Loucy (cell line): ENCODE measurements around the gene ARHGAP15.

Experiments
- H2AFZ ChIP-seq: fragments of 200-600 bp; sonication (generic); 2 replicates; pipeline ENCODE4 v1.6.0; 2016; ENCODE audit warnings: antibody characterized with exemption, mild to moderate bottlenecking, low read length, moderate library complexity
- H3F3A ChIP-seq: fragments of 200-600 bp; 2 replicates; pipeline ENCODE4 v1.6.0; 2016; ENCODE audit warnings: antibody characterized with exemption, low read depth, mild to moderate bottlenecking
- H3K27me3 ChIP-seq: fragments of 200-600 bp; sonication (generic); 2 replicates; pipeline ENCODE4 v1.6.1; 2014; ENCODE audit warnings: low read length, mild to moderate bottlenecking; ENCODE audit not compliant: insufficient read depth, poor library complexity, severe bottlenecking
- H3K36me3 ChIP-seq: fragments of 200-600 bp; sonication (generic); 2 replicates; pipeline ENCODE4 v1.6.1; 2016; ENCODE audit warnings: low read length; ENCODE audit not compliant: insufficient read depth
- H3K4me1 ChIP-seq: fragments of 200-600 bp; sonication (generic); 2 replicates; pipeline ENCODE4 v1.5.1; 2014; ENCODE audit warnings: low read length, mild to moderate bottlenecking; ENCODE audit not compliant: insufficient read depth, poor library complexity, severe bottlenecking
- H3K4me2 ChIP-seq: fragments of 200-600 bp; sonication (generic); 2 replicates; pipeline ENCODE4 v1.6.0; 2014; ENCODE audit warnings: antibody characterized with exemption, low read length, low read depth, mild to moderate bottlenecking; ENCODE audit not compliant: poor library complexity, severe bottlenecking
- H3K4me3 ChIP-seq: fragments of 200-600 bp; sonication (generic); 2 replicates; pipeline ENCODE4 v1.5.1; 2014; ENCODE audit warnings: low read length, mild to moderate bottlenecking, mixed read lengths; ENCODE audit not compliant: poor library complexity, severe bottlenecking
- H3K79me2 ChIP-seq: fragments of 200-600 bp; sonication (generic); 2 replicates; pipeline ENCODE4 v1.6.1; 2014; ENCODE audit warnings: low read length; ENCODE audit not compliant: insufficient read depth
- H3K9ac ChIP-seq: fragments of 200-600 bp; sonication (generic); 2 replicates; pipeline ENCODE4 v1.6.0; 2014; ENCODE audit warnings: mild to moderate bottlenecking, low read depth, low read length, moderate library complexity; ENCODE audit not compliant: poor library complexity, severe bottlenecking
- H3K9me2 ChIP-seq: fragments of 200-600 bp; sonication (generic); replicated peaks from 2 replicates; pipeline ENCODE4 v1.6.1; 2016; ENCODE audit warnings: low read depth, low read length, mixed read lengths
- H3K9me3 ChIP-seq: fragments of 200-600 bp; sonication (generic); 2 replicates; pipeline ENCODE4 v1.6.1; 2014; ENCODE audit warnings: mild to moderate bottlenecking, antibody characterized with exemption, low read length, low read depth; ENCODE audit not compliant: insufficient read depth
- H4K20me1 ChIP-seq: fragments of 200-600 bp; sonication (generic); 2 replicates; pipeline ENCODE4 v1.6.0; 2014; ENCODE audit warnings: antibody characterized with exemption, low read length, mild to moderate bottlenecking; ENCODE audit not compliant: insufficient read depth, poor library complexity, severe bottlenecking
- CTCF ChIP-seq: fragments of 200-600 bp; sonication (generic); conservative IDR thresholded peaks from 2 replicates; pipeline ENCODE4 v1.5.1; 2014; ENCODE audit warnings: mild to moderate bottlenecking, antibody characterized with exemption, low read length
- EZH2phosphoT487 ChIP-seq: fragments of 200-600 bp; IDR thresholded peaks from 2 replicates; pipeline ENCODE4 v1.6.1; 2018; ENCODE audit warnings: antibody characterized with exemption, mild to moderate bottlenecking, moderate library complexity, borderline replicate concordance

ARHGAP15 gene

GRCh38 chr2:143729296-143729814 is 600.1 kb downstream of the ARHGAP15 start:
- Histone ChIP-seq H2AFZ (no peak overlapping the region), H3K9ac (no peak overlapping the region), H3K27me3 (no peaks in the 10 kb centered on the region), H3K79me2 (no peaks in the 10 kb centered on the region), H3K4me1 (peaks cover 8% of the 10 kb centered on the region), H3K4me2 (no peak overlapping the region), H3K9me2 (no peaks in the 10 kb centered on the region), H3K4me3 (no peak overlapping the region), H4K20me1 (no peaks in the 10 kb centered on the region), H3F3A (no peaks in the 10 kb centered on the region), H3K9me3 (no peaks in the 10 kb centered on the region), H3K36me3 (peaks cover 11% of the 10 kb centered on the region; the same call in 1 of the 2 replicates)
- TF ChIP-seq CTCF (no peak), EZH2phosphoT487 (no peak)

GRCh38 chr2:143730155-143730952 is 601.1 kb downstream of the ARHGAP15 start:
- no peaks in the 10 kb centered on the region for H3K27me3 ChIP-seq
- H3K9ac ChIP-seq, result no peak overlapping the region
- TF ChIP-seq EZH2phosphoT487 (no peak), CTCF (no peak)
- no peaks in the 10 kb centered on the region for H3K79me2 ChIP-seq
- H3K36me3 ChIP-seq, result peaks cover 11% of the 10 kb centered on the region; the same call in 1 of the 2 replicates
- no peak overlapping the region for H2AFZ ChIP-seq
- peak overlapping the region; percentile 29 for H3K4me2 ChIP-seq
- H3K4me1 ChIP-seq, result peaks cover 8% of the 10 kb centered on the region
- H3F3A ChIP-seq, result no peaks in the 10 kb centered on the region
- H4K20me1 ChIP-seq, result no peaks in the 10 kb centered on the region
- no peaks in the 10 kb centered on the region for H3K9me3 ChIP-seq
- no peak overlapping the region for H3K4me3 ChIP-seq
- H3K9me2 ChIP-seq, result no peaks in the 10 kb centered on the region

GRCh38 chr2:143730953-143731260 is 601.7 kb downstream of the ARHGAP15 start:
- H3K4me2 ChIP-seq, result peak overlapping the region; percentile 29
- H3K79me2 ChIP-seq, result no peaks in the 10 kb centered on the region
- no peak overlapping the region for H3K4me3 ChIP-seq
- H3K4me1 ChIP-seq, result peaks cover 8% of the 10 kb centered on the region
- H3K36me3 ChIP-seq, result peaks cover 11% of the 10 kb centered on the region; the same call in 1 of the 2 replicates
- no peaks in the 10 kb centered on the region for H3F3A ChIP-seq
- no peak overlapping the region for H3K9ac ChIP-seq
- no peaks in the 10 kb centered on the region for H3K27me3 ChIP-seq
- TF ChIP-seq EZH2phosphoT487 (no peak), CTCF (no peak)
- no peak overlapping the region for H2AFZ ChIP-seq
- H4K20me1 ChIP-seq, result no peaks in the 10 kb centered on the region
- H3K9me2 ChIP-seq, result no peaks in the 10 kb centered on the region
- H3K9me3 ChIP-seq, result no peaks in the 10 kb centered on the region
